ENCODE measurements around the gene CXorf65.

The CXorf65 gene

DNA sequence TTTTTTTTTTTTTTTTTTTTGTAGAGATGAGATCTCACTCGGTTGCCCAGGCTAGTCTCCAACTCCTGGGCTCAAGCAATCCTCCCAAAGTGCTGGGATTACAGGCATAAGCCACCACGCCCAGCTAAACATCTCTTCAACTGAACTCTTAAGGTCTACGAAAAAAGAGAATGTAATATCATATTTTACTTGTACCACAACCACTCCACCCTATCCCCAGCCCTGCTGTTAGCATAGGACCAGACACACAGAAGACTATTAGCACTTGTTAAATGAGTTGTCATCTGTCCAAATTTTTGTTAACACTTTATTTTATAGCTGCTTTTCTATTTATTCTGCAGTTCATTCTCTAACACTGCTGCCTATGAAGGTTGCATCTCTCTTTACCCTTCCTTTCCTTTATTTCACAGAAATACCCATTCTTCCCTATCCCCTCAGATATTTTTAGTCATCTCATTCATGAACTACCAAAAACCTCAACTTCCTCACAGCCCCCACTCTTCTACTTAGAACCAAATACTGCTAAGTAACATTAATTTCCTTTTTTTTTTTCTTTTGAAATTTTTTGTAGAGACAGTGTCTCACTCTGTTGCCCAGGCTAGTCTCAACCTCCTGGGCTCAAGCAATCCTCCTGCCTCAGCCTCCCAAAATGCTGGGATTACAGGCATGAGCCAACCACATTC, 48.6 kb downstream of the CXorf65 start:
- no peak for DNase-seq

DNA sequence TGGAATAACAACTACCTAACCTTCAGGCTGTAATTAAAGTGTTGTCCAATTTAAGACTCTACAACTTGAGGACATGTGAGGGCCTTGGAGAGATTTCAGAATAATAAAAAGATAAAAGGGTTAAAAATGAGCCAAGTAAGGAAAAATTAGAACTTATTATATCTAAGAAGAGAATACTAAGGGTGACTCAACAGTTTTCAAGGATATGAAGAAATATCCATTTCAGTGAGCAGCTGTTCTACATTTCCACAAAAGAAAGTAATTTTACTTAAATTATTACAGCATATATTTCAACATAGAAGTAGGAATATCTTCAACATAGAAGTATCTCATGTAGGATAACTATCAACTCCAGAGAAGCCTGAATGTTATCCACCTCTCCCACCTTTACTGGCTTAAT, 49.7 kb downstream of the CXorf65 start:
- no peak for DNase-seq
